HEK293T (cell line): ENCODE results near the gene LTBP2.

Experiments used
- ELF4 ChIP-seq: fragments of 450-650 bp; IDR thresholded peaks from 2 replicates; pipeline ENCODE4 v1.6.1; 2017; ENCODE audit warnings: antibody characterized with exemption
- SP1 ChIP-seq: fragments of 450-650 bp; IDR thresholded peaks from 2 replicates; pipeline ENCODE4 v1.6.1; 2017
- TF ChIP-seq, protein P1 (sequence below): fragments of 450-650 bp; IDR thresholded peaks from 2 replicates; pipeline ENCODE4 v1.6.1; 2016

GRCh38 chr14:74649167-74649566, 37.1 kb upstream of the LTBP2 start:
- TF ChIP-seq ELF4 (no peak), SP1 (no peak)
- TF ChIP-seq, protein P1, sequence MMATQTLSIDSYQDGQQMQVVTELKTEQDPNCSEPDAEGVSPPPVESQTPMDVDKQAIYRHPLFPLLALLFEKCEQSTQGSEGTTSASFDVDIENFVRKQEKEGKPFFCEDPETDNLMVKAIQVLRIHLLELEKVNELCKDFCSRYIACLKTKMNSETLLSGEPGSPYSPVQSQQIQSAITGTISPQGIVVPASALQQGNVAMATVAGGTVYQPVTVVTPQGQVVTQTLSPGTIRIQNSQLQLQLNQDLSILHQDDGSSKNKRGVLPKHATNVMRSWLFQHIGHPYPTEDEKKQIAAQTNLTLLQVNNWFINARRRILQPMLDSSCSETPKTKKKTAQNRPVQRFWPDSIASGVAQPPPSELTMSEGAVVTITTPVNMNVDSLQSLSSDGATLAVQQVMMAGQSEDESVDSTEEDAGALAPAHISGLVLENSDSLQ = no peak
